ENCODE results near the gene CORT.

The CORT gene

DNA sequence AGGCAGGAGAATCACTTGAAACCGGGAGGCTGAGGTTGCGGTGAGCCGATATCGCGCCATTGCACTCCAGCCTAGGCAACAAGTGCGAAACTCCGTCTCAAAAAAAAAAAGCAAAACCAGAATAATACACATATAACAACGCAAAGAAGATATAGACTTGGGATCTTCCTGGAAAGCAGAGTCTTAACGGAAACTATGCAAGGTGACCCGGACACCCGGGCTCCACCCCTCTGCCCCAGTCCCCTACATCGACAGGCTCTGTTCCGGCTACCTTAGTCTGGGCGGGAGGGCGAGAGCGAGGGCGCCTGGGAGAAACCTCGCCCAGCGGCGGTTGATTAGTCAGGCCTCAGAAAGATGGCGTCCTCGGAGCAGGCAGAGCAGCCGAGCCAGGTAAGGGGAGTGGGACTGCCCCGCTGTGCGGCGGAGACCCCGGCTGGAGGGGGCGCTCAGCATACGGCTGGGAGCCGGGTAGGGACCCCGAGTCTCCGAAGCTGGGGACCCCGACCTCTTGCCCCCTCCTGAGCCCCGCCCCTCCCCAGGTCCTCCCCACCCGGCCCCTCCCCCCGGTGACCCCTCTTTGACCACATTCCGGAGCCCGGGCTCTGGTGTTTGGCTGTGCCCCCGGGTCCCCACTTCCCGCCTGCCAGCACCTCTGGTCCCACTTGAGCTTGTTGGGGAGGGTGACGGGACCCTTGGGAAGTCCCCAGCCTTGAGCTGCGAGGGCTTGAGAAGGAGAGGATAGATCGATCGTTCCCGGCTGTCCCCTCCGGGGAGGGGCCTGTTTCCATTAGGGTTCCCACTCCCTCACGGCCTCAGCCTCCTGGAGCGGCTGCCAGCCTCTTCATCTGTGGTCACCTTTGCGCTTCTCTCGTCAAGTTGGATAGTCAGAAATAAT lies 25.0 kb downstream of the CORT start, which contains the start of gene PEX14:
PEX14 (plus strand) TSS at position 338 of the 895 bp plus-strand sequence; CDS start at position 355, 17 bp downstream.
- DNase-seq (ENCODE audit: low read depth in 3 of 3) = peak; percentile 77 to 85 (median 84)

DNA sequence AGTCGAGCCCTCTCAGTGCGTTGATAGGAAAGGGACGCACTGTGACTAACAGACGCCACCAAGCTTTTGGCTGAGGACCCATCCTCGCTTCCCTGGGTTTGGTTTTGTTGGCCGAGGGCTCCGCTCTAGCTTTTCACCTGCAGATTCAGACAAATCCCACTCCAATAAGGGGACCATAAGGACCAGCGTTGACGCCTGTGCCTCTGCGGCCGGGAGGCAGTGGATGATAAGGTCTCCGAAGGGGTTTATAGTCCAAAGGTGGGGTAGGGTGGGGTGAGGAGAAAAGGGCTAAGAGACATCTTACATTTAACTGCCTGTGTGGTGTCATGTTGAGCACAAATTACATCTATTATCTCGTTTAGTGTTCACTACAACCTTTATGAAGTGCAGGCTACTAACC lies 25.7 kb downstream of the CORT start:
- no peak for DNase-seq (ENCODE audit: low read depth in 3 of 3)

DNA sequence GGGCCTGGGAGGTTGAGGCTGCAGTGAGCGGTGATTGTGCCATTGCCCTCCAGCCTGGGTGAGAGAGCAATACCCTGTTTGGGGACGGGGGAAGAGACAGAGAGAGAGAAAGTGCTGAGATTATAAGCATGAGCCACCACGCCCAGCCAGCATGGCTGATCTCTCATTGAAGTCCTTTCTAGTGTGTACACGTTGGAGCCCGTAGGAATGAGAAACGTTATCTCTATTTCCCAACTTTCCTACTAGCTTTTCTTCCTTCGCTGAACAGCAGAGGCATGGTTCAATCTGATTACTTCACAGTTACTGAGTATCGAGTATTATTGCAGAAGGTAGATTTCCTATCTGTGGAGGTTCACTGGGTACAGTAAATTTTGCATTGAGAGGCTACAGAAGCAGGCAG lies 29.5 kb downstream of the CORT start:
- DNase-seq (ENCODE audit: low read depth in 3 of 3) = no peak

DNA sequence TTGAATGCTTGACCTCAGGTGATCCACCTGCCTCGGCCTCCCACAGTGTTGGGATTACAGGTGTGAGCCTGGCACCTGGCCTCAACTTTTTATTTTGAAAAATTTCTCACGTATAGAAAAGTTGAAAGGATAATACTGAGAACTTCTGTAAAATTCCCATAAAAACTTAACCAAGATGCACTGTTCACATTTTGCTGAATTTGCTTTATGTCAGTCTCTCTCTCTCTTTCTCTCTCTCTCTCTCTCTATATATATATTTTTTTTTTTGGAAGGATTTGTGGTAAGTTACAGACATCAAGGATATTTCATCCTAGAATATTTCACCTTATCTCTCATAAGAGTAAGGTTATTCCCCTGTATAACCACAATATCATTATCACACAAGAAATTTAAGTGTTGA lies 30.8 kb downstream of the CORT start:
- DNase-seq (ENCODE audit: low read depth in 3 of 3) = no peak

DNA sequence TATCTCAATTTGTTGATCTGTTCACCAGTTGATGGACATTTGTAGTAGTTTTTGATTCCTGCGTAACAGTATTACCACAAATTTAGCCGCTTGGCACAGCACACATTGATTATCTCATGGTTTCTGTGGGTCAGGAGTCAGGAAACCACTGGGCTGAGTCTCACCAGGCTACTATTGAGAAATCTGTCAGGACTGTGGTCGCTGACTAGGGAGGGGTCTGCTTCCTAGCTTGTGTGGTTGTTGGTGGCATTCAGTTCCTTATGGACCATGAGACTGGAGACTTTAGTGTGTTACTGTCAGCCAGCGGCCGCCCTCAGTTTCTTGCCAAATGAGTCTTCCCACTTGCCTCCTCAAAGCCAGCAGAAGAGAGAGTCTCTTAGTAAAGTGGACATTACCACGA lies 34.7 kb downstream of the CORT start:
- DNase-seq (ENCODE audit: low read depth in 3 of 3) = no peak

DNA sequence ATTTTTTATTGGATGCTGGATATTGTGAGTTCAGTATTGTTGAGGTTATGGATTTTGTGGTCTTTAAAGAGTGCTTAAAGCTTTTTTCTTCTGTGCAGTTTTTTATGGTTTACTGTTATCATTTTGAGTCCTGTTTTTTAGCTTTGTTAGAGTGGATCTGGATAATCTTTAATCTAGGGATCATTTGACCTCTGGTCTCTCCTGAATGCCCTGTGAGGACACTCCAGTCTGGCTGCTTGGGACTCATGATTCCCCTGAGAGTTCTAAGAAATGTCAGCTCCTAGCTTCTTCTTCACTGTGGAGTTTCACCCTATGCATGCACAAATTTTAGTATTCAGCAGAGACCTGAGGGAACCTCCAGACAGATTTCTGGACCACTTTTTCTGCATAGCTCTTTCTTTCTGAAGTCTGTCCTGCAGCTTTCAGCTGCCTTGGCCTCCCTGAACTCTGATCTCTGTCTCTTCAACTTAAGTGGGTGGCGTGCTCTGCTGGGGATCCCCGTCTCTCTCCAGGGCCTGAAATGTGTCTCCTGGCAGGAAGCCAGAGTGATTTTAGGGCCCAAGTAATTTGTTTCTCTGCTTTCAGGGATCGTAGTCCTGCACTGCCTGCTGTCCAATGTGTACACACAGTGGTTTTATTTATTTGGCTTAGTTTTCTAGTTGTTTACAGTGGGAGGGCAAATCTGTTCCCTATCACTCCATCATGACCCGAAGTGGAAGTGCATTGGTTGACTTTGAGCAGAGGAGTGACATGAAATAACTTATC lies 39.6 kb downstream of the CORT start:
- DNase-seq (ENCODE audit: low read depth in 3 of 3) = no peak

DNA sequence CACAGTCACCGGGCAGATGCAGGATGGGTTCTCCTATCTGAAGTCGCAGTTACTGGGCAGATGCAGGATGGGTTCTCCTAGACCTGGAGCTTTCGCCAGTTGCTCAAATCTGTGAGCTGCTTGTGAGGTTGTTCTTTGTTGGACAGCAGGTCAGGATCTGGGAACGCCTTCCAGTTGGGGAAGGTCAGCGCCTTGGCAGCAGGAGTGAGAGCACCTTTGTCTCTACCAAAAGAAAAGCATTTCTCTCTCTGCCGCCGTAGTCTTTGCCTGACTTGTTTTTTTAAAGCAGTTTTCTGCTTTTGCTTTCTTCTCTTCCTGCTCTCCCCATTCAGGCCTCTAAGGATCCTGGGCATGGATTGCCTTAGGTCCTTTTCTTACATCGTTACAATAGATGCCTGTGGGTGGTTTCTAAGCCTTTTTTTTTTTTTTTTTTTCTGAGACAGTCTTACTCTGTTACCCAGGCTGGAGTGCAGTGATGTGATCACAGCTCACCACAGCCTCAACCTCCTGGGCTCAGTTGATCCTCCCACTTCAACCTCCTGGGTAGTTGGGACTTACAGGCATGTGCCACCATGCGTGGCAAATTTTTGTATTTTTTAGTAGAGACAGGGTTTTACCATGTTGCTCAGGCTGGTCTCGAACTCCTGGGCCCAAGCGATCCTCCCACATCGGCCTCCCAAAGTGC lies 40.6 kb downstream of the CORT start:
- DNase-seq (ENCODE audit: low read depth in 3 of 3) = no peak

DNA sequence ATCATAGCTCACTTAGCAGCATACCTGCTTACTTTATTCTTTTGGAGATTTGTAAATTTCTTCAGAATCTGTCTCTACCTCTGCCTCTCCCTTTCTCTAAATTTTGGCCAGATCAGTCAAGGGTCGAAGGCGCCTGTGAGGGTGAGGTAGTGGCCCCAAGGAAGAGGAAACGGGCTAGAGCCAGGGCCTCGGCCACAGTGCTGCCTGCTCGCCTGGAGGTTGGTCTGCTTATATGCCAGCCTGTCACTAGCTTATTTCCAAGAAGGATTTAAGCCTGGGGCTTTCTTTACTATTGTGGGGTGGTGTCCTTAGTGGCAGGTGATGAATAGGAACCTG lies 44.6 kb downstream of the CORT start:
- DNase-seq (ENCODE audit: low read depth in 3 of 3) = no peak

DNA sequence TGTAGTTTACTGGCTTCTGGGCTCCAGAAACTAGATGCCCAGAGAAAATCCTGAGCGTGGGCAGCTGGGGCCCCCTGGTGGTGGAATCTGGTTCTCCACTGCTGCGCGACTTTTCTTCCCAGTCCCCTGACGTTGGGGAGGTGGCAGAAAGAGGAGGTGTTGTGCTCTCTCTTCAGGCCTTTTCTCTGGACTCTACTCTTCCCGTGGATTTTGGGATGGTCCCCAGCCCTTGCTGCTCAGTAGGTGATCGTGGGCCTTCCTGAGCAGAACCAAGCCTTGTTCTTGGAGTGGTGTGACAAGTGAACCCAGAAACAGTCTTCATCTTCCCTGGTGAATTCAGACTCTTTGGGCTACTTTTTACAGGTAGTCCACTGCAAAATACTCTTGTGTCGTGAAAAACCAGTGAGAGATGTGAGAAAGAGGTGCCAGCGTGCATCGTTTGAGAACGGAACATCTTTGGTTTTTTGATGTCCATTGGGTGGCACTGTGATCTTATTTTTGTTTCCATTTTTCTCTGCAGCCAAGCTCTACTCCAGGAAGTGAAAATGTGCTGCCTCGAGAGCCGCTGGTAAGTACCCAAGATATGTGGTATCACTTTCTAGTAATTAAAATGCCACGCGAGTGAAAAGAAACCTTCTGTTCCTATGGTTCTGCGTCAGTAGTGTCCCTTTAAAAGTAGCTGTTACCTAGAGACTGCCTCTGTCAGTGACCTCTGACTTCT lies 45.1 kb downstream of the CORT start:
- peak; percentile 61 to 70 (median 67) for DNase-seq (ENCODE audit: low read depth in 3 of 3)

DNA sequence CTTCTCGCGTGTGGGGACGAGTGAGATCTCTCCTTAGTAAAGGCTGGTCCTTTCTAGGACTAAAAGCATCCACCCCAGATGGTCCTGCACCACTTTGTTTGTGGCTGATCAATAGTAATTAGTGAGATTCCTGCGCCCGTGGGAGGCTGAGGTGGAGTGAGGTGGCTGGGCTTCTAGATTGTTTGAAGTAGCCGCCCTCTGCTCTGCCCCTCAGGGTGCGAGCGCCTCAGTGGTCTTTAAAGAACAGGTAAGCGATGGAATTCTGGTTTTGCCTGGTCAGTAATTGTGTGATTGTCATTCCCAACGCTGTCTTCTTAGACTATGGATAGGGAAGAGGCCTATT lies 45.6 kb downstream of the CORT start:
- no peak for DNase-seq (ENCODE audit: low read depth in 3 of 3)

DNA sequence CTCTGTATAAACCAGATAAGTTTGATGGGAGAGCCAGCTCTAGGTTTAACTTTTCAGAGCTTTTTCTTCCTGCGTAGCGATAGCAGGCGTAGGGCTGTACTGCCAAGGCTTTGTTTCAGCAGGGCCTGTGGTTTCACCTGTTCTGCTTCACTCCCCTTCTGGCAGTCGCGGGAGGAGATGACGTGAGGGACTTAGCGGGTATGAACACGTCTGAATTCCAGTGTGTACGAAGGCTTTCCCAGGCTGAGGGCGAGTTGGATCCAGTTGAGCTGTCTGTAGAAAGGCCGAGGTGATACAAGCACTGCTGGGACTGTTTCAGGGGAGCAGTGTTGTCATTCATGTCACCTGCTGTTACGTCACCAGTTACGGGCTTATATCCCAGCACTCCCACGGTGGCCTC lies 46.1 kb downstream of the CORT start:
- DNase-seq (ENCODE audit: low read depth in 3 of 3) = no peak

DNA sequence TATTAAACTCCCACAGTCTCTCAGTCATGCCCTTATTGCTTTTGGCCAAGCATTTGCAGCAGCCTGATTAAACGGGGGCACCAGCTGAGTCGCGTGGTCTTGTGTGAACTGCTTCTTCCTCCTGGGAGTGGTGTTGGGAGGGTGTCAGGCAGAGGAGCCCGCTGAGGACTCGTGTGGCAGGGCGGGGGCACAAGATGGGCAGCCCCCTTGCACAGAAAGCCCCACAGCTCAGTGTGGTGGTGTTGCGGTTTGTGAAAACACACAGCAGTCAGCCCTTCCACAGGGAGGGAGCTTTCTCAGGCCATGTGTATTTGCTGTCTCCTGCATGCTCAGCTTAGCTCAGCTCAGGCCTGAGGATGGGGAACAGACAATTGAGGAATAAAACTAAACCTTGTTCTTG lies 47.3 kb downstream of the CORT start:
- DNase-seq (ENCODE audit: low read depth in 3 of 3) = no peak

DNA sequence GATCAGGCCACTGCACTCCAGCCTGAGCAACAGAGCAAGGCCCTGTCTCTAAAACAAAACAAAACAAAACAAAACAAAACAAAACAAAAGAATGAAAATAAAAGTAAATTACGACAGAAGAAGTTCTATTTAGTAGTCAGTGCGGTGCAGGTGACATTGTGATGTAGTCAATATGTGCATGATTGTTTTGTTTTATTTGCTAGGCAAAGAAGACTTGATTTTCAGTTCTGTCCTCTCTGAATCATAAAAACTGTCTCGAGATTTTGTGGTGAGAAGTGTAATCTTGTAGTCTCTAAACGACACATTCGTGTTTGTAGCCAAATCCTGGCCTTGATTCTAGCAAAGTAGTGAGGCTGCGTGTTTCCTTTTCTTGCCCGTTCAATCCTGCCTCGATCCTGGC lies 48.4 kb downstream of the CORT start:
- DNase-seq (ENCODE audit: low read depth in 3 of 3) = no peak

All from stimulated activated CD4-positive, alpha-beta T cell treated with anti-CD3 and anti-CD28 coated beads, TNF-alpha, amount 100 ng/mL, for 48 hours (primary cell).